ENCODE data around the gene LY6G5C. TPM values are rescaled to one million over a fixed set of nuclear protein-coding genes. Genes with fewer than 3 reads are reported as not detected.
A peak's percentile ranks its signal among the peaks of the same experiment; 100 is the strongest.

LY6G5C gene
- total RNA-seq, 1 donor from 2014 or later, result 2.4 TPM

DNA sequence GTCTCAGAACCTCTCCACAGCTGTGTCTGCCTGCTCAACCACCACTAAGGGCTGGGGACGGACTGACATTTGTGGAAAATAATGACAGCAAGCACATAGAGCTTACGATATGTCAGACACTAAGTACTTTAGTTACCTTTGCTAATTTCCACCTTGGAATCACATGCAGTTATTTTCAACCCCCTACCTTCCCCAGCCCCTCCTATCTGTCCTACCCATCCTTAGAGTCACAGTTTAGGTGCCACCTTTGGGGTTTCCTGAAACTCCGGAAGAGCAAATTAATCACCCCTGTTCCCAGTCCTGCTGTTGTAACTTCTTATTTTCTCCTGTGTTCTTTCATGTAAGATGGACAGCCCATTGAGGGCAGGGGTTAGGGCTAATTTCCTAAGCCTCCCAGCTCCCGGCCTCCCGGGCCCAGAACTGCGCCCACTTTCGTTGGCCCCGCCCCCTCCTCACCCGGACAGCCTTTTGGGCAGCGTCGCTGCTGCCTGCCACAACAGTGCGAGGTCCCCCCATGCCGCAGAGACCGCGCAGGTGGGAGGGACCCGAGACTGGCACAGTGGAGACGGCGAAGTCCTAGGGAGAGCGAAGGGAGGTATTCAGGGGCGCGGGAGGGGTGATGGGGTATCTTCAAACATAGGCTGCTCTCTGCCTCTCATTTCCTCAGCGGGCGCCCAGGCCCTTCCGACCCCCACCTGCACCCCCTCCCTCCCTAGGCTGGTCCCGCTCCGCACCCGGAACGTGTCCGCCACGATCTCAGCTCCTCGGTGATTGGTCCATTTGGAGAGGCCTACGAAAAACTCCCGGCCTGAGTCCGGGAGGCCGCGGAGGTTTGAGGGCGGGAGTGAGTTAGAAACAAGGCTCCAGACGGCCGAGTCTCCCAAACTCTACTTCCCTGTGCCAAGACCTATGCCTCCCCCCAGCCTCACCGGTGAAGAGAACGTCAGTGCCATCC, 47.1 kb upstream of the LY6G5C start:
- no peak overlapping the region for H3K27ac Mint-ChIP-seq (ENCODE audit: unreplicated experiment)
- peaks cover 28% of the 10 kb centered on the region for H3K4me1 Mint-ChIP-seq (ENCODE audit: low read depth)
- H3K27me3 Mint-ChIP-seq (ENCODE audit: low read depth), result no peaks in the 10 kb centered on the region
- TF ChIP-seq, protein P1, sequence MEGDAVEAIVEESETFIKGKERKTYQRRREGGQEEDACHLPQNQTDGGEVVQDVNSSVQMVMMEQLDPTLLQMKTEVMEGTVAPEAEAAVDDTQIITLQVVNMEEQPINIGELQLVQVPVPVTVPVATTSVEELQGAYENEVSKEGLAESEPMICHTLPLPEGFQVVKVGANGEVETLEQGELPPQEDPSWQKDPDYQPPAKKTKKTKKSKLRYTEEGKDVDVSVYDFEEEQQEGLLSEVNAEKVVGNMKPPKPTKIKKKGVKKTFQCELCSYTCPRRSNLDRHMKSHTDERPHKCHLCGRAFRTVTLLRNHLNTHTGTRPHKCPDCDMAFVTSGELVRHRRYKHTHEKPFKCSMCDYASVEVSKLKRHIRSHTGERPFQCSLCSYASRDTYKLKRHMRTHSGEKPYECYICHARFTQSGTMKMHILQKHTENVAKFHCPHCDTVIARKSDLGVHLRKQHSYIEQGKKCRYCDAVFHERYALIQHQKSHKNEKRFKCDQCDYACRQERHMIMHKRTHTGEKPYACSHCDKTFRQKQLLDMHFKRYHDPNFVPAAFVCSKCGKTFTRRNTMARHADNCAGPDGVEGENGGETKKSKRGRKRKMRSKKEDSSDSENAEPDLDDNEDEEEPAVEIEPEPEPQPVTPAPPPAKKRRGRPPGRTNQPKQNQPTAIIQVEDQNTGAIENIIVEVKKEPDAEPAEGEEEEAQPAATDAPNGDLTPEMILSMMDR (IDR thresholded peaks at IDR 0.05), result no peak
- no peak for DNase-seq (ENCODE audit: low spot score)
- peaks cover 29% of the 10 kb centered on the region for H3K36me3 Mint-ChIP-seq (ENCODE audit: low read depth)
- peak overlapping the region; percentile 98 for H3K4me3 Mint-ChIP-seq (ENCODE audit: unreplicated experiment)
- H3K9me3 Mint-ChIP-seq (ENCODE audit: low read depth), result no peaks in the 10 kb centered on the region

GRCh38 chr6:31727034-31727716, 46.3 kb upstream of the LY6G5C start:
- Mint-ChIP-seq H3K4me1 (ENCODE audit: low read depth) (peaks cover 26% of the 10 kb centered on the region), H3K27ac (ENCODE audit: unreplicated experiment) (no peak overlapping the region), H3K27me3 (ENCODE audit: low read depth) (no peaks in the 10 kb centered on the region), H3K4me3 (ENCODE audit: unreplicated experiment) (peak overlapping the region; percentile 46), H3K36me3 (ENCODE audit: low read depth) (peaks cover 28% of the 10 kb centered on the region), H3K9me3 (ENCODE audit: low read depth) (no peaks in the 10 kb centered on the region)
- TF ChIP-seq, protein P1 (IDR thresholded peaks at IDR 0.05), result no peak
- no peak for DNase-seq (ENCODE audit: low spot score)

GRCh38 chr6:31725502-31726350, 44.9 kb upstream of the LY6G5C start:
- no peak overlapping the region for H3K27ac Mint-ChIP-seq (ENCODE audit: unreplicated experiment)
- H3K4me3 Mint-ChIP-seq (ENCODE audit: unreplicated experiment), result no peak overlapping the region
- H3K36me3 Mint-ChIP-seq (ENCODE audit: low read depth), result peaks cover 22% of the 10 kb centered on the region
- H3K9me3 Mint-ChIP-seq (ENCODE audit: low read depth), result no peaks in the 10 kb centered on the region
- peaks cover 16% of the 10 kb centered on the region for H3K4me1 Mint-ChIP-seq (ENCODE audit: low read depth)
- DNase-seq (ENCODE audit: low spot score), result no peak
- H3K27me3 Mint-ChIP-seq (ENCODE audit: low read depth), result no peaks in the 10 kb centered on the region
- TF ChIP-seq, protein P1 (IDR thresholded peaks at IDR 0.05), result no peak

GRCh38 chr6:31723980-31724691, 43.3 kb upstream of the LY6G5C start:
- no peak overlapping the region for H3K4me3 Mint-ChIP-seq (ENCODE audit: unreplicated experiment)
- peak overlapping the region; percentile 17 for H3K27ac Mint-ChIP-seq (ENCODE audit: unreplicated experiment)
- H3K4me1 Mint-ChIP-seq (ENCODE audit: low read depth), result peaks cover 7% of the 10 kb centered on the region
- peaks cover 22% of the 10 kb centered on the region for H3K36me3 Mint-ChIP-seq (ENCODE audit: low read depth)
- no peaks in the 10 kb centered on the region for H3K9me3 Mint-ChIP-seq (ENCODE audit: low read depth)
- no peak for DNase-seq (ENCODE audit: low spot score)
- TF ChIP-seq, protein P1 (IDR thresholded peaks at IDR 0.05), result no peak
- no peaks in the 10 kb centered on the region for H3K27me3 Mint-ChIP-seq (ENCODE audit: low read depth)

Data from chondrocyte (in vitro differentiated cells).